Loucy (cell line): ENCODE data around the gene DHRS7B.

Experiments used
- H2AFZ ChIP-seq: fragments of 200-600 bp; sonication (generic); 2 replicates; pipeline ENCODE4 v1.6.0; 2016; ENCODE audit warnings: antibody characterized with exemption, mild to moderate bottlenecking, low read length, moderate library complexity
- H3F3A ChIP-seq: fragments of 200-600 bp; 2 replicates; pipeline ENCODE4 v1.6.0; 2016; ENCODE audit warnings: antibody characterized with exemption, low read depth, mild to moderate bottlenecking
- H3K27me3 ChIP-seq: fragments of 200-600 bp; sonication (generic); 2 replicates; pipeline ENCODE4 v1.6.1; 2014; ENCODE audit warnings: low read length, mild to moderate bottlenecking; ENCODE audit not compliant: insufficient read depth, poor library complexity, severe bottlenecking
- H3K36me3 ChIP-seq: fragments of 200-600 bp; sonication (generic); 2 replicates; pipeline ENCODE4 v1.6.1; 2016; ENCODE audit warnings: low read length; ENCODE audit not compliant: insufficient read depth
- H3K4me1 ChIP-seq: fragments of 200-600 bp; sonication (generic); 2 replicates; pipeline ENCODE4 v1.5.1; 2014; ENCODE audit warnings: low read length, mild to moderate bottlenecking; ENCODE audit not compliant: insufficient read depth, poor library complexity, severe bottlenecking
- H3K4me2 ChIP-seq: fragments of 200-600 bp; sonication (generic); 2 replicates; pipeline ENCODE4 v1.6.0; 2014; ENCODE audit warnings: antibody characterized with exemption, low read length, low read depth, mild to moderate bottlenecking; ENCODE audit not compliant: poor library complexity, severe bottlenecking
- H3K4me3 ChIP-seq: fragments of 200-600 bp; sonication (generic); 2 replicates; pipeline ENCODE4 v1.5.1; 2014; ENCODE audit warnings: low read length, mild to moderate bottlenecking, mixed read lengths; ENCODE audit not compliant: poor library complexity, severe bottlenecking
- H3K79me2 ChIP-seq: fragments of 200-600 bp; sonication (generic); 2 replicates; pipeline ENCODE4 v1.6.1; 2014; ENCODE audit warnings: low read length; ENCODE audit not compliant: insufficient read depth
- H3K9ac ChIP-seq: fragments of 200-600 bp; sonication (generic); 2 replicates; pipeline ENCODE4 v1.6.0; 2014; ENCODE audit warnings: mild to moderate bottlenecking, low read depth, low read length, moderate library complexity; ENCODE audit not compliant: poor library complexity, severe bottlenecking
- H3K9me2 ChIP-seq: fragments of 200-600 bp; sonication (generic); replicated peaks from 2 replicates; pipeline ENCODE4 v1.6.1; 2016; ENCODE audit warnings: low read depth, low read length, mixed read lengths
- H3K9me3 ChIP-seq: fragments of 200-600 bp; sonication (generic); 2 replicates; pipeline ENCODE4 v1.6.1; 2014; ENCODE audit warnings: mild to moderate bottlenecking, antibody characterized with exemption, low read length, low read depth; ENCODE audit not compliant: insufficient read depth
- H4K20me1 ChIP-seq: fragments of 200-600 bp; sonication (generic); 2 replicates; pipeline ENCODE4 v1.6.0; 2014; ENCODE audit warnings: antibody characterized with exemption, low read length, mild to moderate bottlenecking; ENCODE audit not compliant: insufficient read depth, poor library complexity, severe bottlenecking
- EZH2phosphoT487 ChIP-seq: fragments of 200-600 bp; IDR thresholded peaks from 2 replicates; pipeline ENCODE4 v1.6.1; 2018; ENCODE audit warnings: antibody characterized with exemption, mild to moderate bottlenecking, moderate library complexity, borderline replicate concordance
- TF ChIP-seq, protein P1 (sequence below): fragments of 200-600 bp; sonication (generic); conservative IDR thresholded peaks from 2 replicates; pipeline ENCODE4 v1.5.1; 2014; ENCODE audit warnings: mild to moderate bottlenecking, antibody characterized with exemption, low read length

DHRS7B gene

DNA sequence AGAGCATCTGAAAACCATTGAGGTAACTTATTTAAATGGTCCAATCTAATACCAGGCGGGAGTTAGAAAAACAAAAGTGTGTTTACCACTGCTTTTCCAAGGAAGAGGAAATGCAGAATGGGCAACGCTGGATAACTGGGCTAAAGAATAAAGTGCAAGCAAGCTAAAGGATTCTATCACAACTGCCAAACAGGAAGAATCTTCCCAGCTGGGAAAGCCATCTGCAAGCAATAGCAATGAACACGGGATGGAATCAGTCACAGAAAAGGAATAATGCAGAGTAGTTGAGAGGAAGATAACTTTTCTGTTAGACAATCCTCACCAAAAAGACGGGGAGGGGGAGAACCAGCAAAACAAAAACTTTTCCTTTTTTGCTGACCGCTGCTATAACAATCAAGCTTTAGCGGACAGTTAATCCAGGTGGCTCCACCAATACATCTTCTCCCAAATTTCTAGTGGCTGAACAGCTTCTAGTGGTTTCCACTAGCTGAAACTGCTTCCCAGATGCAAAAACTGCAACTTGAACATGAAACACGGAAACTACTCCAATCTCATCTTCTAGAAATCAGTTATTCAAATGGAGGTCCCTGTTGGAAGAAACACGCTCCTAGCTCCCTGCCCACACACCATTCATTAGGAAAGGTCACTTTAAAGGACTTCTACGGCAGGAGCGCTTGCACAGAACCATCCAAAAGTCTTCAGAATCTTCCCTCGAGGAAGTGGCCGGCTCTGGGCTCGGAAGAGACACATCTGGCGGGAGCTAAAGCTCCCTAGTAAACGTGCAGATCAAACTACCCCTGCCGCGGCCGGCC is 86.3 kb downstream of the DHRS7B start:
- TF ChIP-seq, protein P1, sequence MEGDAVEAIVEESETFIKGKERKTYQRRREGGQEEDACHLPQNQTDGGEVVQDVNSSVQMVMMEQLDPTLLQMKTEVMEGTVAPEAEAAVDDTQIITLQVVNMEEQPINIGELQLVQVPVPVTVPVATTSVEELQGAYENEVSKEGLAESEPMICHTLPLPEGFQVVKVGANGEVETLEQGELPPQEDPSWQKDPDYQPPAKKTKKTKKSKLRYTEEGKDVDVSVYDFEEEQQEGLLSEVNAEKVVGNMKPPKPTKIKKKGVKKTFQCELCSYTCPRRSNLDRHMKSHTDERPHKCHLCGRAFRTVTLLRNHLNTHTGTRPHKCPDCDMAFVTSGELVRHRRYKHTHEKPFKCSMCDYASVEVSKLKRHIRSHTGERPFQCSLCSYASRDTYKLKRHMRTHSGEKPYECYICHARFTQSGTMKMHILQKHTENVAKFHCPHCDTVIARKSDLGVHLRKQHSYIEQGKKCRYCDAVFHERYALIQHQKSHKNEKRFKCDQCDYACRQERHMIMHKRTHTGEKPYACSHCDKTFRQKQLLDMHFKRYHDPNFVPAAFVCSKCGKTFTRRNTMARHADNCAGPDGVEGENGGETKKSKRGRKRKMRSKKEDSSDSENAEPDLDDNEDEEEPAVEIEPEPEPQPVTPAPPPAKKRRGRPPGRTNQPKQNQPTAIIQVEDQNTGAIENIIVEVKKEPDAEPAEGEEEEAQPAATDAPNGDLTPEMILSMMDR = no peak
- TF ChIP-seq EZH2phosphoT487 = no peak
- H3K4me1 ChIP-seq = peaks cover 46% of the 10 kb centered on the region

DNA sequence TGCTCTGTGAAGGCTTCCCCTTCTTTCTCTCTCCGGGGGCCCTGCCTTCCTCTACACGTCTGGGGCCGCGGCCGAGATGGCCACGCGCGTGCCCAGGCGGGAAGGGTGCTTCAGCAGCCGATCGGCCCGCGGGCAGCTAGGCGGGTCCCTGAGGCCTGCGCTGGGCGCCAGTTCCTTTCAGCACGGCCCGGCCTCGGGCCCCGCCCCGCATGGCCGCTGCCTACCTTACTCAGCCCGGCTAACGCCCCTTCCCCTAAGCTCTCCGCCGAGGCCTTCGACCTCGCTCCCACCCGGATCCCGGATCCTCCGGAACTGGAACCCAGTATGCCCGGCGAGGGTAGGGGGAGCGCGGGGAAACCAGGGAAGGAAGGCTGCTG is 86.9 kb downstream of the DHRS7B start:
- Histone ChIP-seq H3K36me3 (peaks cover 8% of the 10 kb centered on the region; the same call in 1 of the 2 replicates), H2AFZ (peak overlapping the region; percentile 82), H3K9me3 (no peaks in the 10 kb centered on the region), H4K20me1 (peaks cover 52% of the 10 kb centered on the region), H3K9ac (peak overlapping the region; percentile 96), H3K27me3 (no peaks in the 10 kb centered on the region), H3K4me3 (peak overlapping the region; percentile 93), H3K9me2 (no peaks in the 10 kb centered on the region), H3K79me2 (peaks cover 61% of the 10 kb centered on the region), H3F3A (no peaks in the 10 kb centered on the region), H3K4me2 (peak overlapping the region; percentile 99), H3K4me1 (peaks cover 46% of the 10 kb centered on the region)
- TF ChIP-seq EZH2phosphoT487 = no peak
- TF ChIP-seq, protein P1 = no peak

More for the DNA sequence above, 86.3 kb downstream of the DHRS7B start:
- peaks cover 56% of the 10 kb centered on the region for H4K20me1 ChIP-seq
- 0 out of 2 replicates have a peak overlapping the region, but pooled peaks have one; percentile 82 for H2AFZ ChIP-seq
- H3K4me2 ChIP-seq = peak overlapping the region; percentile 99
- peaks cover 67% of the 10 kb centered on the region for H3K79me2 ChIP-seq
- H3K9ac ChIP-seq = peak overlapping the region; percentile 96
- H3K27me3 ChIP-seq = no peaks in the 10 kb centered on the region
- no peaks in the 10 kb centered on the region for H3F3A ChIP-seq
- H3K4me3 ChIP-seq = peak overlapping the region; percentile 93
- no peaks in the 10 kb centered on the region for H3K9me3 ChIP-seq
- H3K9me2 ChIP-seq = no peaks in the 10 kb centered on the region
- peaks cover 12% of the 10 kb centered on the region; the same call in 1 of the 2 replicates for H3K36me3 ChIP-seq

DNA sequence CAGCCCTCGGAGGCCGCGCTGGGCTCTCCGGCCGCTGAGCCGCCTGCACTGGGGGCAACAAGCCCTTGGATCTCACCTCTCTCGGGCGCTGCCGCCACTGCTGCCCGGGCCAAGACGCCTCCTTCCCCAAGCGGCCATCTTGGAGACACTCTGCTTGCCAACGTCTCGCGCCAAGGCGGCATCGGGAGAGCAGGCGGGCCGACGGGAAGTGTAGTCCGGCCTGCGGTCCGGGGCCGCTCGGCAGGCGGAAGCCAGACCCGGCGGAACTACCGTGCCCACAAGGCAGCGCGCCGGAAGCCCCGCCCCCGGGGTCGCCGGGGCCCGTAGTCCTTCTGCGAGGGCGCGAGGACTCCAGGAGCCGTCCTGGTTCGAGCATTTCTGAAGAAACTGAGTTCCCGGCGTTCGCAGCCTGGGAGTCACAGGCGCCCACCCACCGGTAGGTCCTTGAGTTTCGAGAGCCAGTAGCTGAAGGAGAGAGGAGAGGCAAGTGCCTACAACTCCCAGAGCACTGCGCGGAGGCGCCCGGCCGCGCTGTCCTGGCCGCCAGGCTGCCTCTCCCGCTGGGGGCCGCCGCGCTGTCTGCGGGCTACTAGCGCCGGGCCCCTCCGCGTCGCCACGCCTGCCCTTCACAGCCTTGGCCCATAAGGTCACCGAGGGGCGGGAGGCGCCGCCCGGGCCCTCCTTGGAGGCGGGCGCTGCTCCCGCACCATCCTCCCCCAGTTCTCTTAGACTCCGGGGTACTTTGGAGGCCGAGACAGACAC is 87.4 kb downstream of the DHRS7B start, which contains the start of gene TMEM11:
Gene TMEM11 (minus strand): TSS at position 147 of the 762 bp plus-strand sequence. CDS start 9 bp downstream, at position 138.
- Histone ChIP-seq H3K27me3 (no peaks in the 10 kb centered on the region), H3K9me2 (no peaks in the 10 kb centered on the region), H3K4me3 (peak within 1 kb of the TSS; percentile 93), H3F3A (no peaks in the 10 kb centered on the region), H3K4me1 (peaks cover 46% of the 10 kb centered on the region), H3K36me3 (peaks cover 6% of the 10 kb centered on the region; the same call in 1 of the 2 replicates), H3K9ac (peak within 1 kb of the TSS; percentile 96), H3K9me3 (no peaks in the 10 kb centered on the region), H3K4me2 (peak within 1 kb of the TSS; percentile 99), H3K79me2 (peaks cover 56% of the 10 kb centered on the region), H2AFZ (peak within 1 kb of the TSS; percentile 82), H4K20me1 (peaks cover 46% of the 10 kb centered on the region)
- TF ChIP-seq EZH2phosphoT487 = no peak
- TF ChIP-seq, protein P1 = no peak
